Tibial nerve (tissue), 4 donors: ENCODE measurements around the gene SNX11.

Experiments used
- CTCF ChIP-seq, 5 experiments: fragments of 200-600 bp in 3 of 5; fragments of 450-650 bp in 2 of 5; sonication (generic) in 3 of 5; IDR thresholded peaks; one replicate each; pipeline ENCODE4 v1.5.1; 2016 to 2019; ENCODE audit warnings: antibody characterized with exemption in 5 of 5, mild to moderate bottlenecking in 3 of 5, moderate library complexity in 2 of 5
- EP300 ChIP-seq, 2 donors: sonication (generic); formaldehyde crosslinking; IDR thresholded peaks; one replicate each; pipeline ENCODE4 v1.6.1; 2017; ENCODE audit warnings: antibody characterized with exemption in 2 of 2, mild to moderate bottlenecking in 1 of 2
- POLR2A ChIP-seq, 2 donors: fragments of 450-650 bp; IDR thresholded peaks; one replicate each; pipeline ENCODE4 v1.6.1; 2017; ENCODE audit warnings: antibody characterized with exemption in 2 of 2, mild to moderate bottlenecking in 2 of 2, moderate library complexity in 2 of 2

- TF ChIP-seq CTCF (IDR thresholded peaks at IDR 0.05) (no peak), POLR2A (IDR thresholded peaks at IDR 0.05) (no peak), EP300 (IDR thresholded peaks at IDR 0.05) (no peak)
Observed at GRCh38 chr17:48162306-48162934, 54.9 kb downstream of the SNX11 start.
